Large intestine (tissue), 3 donors: ENCODE results near the gene DBN1. TPM values are rescaled to one million over a fixed set of nuclear protein-coding genes. Genes with fewer than 3 reads are reported as not detected.
A peak's percentile ranks its signal among the peaks of the same experiment; 100 is the strongest.

Experiments
- DNase-seq, 2 donors: peaks; one replicate each; pipeline versions ENCODE4 v3.0.0 to v3.0.0-alpha.2; 2013
- H3K27ac ChIP-seq: one replicate; pipeline ENCODE4 v1.5.1; 2013; ENCODE audit warnings: low read length
- H3K27me3 ChIP-seq: 2 replicates; pipeline ENCODE4 v1.6.1; 2013; ENCODE audit warnings: low read length; ENCODE audit not compliant: control insufficient read depth, insufficient read depth
- H3K36me3 ChIP-seq: 2 replicates; pipeline ENCODE4 v1.6.1; 2013; ENCODE audit warnings: low read length; ENCODE audit not compliant: control insufficient read depth, insufficient read depth
- H3K4me1 ChIP-seq: one replicate; pipeline ENCODE4 v1.6.1; 2013; ENCODE audit warnings: low read length; ENCODE audit not compliant: control insufficient read depth, insufficient read depth
- H3K4me3 ChIP-seq: one replicate; pipeline ENCODE4 v1.5.1; 2013; ENCODE audit warnings: low read length
- H3K9me3 ChIP-seq: one replicate; pipeline ENCODE4 v1.6.1; 2013; ENCODE audit warnings: mild to moderate bottlenecking, low read depth, low read length, moderate library complexity; ENCODE audit not compliant: control insufficient read depth
- WGBS: methylation state at CpG from one replicate; pipeline ENCODE4 v1.1.5; 2013; ENCODE audit warnings: low lambda C conversion rate; ENCODE audit not compliant: insufficient coverage; 5-methylcytosine and 5-hydroxymethylcytosine counted together
- polyA plus RNA-seq: library from polyadenylated mRNA; unstranded; fragments of 120-200 nt; gene quantifications from one replicate; pipeline ENCODE4 v1.2.1, GENCODE V29; 2013

Gene DBN1
- polyA plus RNA-seq, 1 donor: 49.5 TPM

DNA sequence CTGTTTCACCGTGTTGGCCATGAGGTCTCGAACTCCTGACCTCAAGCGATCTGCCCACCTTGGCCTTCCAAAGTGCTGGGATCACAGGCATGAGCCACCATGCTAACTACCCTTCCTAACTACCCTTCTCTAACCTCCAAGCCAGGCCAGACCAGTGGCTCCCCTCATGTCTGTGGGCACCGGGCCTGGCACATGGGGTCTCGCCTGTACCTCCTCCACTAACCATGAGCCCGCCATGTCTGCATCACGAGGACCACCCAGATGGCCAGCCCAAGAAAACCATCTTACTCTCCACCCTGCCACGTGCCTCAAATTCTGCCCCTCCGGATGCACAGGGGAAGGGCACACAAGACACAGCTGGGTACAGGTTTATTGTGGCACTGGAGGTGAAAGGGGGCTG is 9.6 kb upstream of the DBN1 start:
- H3K36me3 ChIP-seq: peaks cover 25% of the 10 kb centered on the region
- no peaks in the 10 kb centered on the region for H3K4me1 ChIP-seq
- no peak overlapping the region for H3K27ac ChIP-seq
- no peaks in the 10 kb centered on the region for H3K9me3 ChIP-seq
- no CpG with 5 or more reads among the region's 9 CpGs for WGBS
- no peak for DNase-seq
- H3K27me3 ChIP-seq: no peaks in the 10 kb centered on the region
- no peak overlapping the region for H3K4me3 ChIP-seq

DNA sequence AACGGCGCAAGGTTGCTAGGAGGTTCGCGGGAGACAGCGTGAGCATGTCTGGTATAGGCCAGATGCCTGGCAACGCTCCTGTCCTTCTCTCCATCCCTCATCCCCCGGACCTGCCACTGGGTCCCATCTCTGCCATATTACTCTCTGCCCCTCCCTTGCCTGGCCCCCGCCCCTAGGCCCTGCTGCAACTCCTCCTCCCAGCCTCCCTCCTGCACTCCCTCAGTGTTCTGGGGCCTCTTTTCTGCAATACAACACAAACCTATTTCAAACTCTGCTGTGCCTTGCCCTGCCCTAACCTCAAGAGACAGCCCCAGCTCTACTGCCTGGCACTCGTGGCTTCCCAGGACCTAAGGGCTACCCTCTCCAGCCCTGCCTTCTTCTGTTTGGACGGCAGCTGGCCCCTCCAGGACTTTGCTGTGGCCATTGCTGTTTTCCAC is 8.9 kb upstream of the DBN1 start:
- H3K36me3 ChIP-seq: peaks cover 19% of the 10 kb centered on the region
- no peaks in the 10 kb centered on the region for H3K9me3 ChIP-seq
- H3K4me3 ChIP-seq: no peak overlapping the region
- no peaks in the 10 kb centered on the region for H3K4me1 ChIP-seq
- no peak overlapping the region for H3K27ac ChIP-seq
- DNase-seq: no peak
- no CpG with 5 or more reads among the region's 10 CpGs for WGBS
- H3K27me3 ChIP-seq: no peaks in the 10 kb centered on the region

DNA sequence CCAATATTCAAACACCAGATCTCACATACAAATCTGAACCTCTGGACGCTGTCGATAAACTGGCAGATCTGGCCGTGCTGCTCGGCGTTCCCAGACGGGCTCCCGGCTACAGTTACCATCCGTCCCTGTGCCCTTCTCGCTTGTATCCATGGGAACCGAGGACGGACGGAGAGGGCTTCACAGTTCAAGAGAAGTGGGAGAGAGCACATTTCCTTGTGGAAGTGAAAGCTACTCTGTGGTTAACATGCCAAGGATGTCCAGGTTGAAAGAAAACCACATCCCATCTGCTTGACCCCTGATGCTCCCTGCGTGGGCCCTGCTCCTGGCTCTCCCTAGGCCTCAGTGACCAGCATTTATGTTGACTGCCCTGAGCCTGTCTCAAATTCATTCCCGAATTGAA is 6.3 kb upstream of the DBN1 start:
- peaks cover 16% of the 10 kb centered on the region for H3K36me3 ChIP-seq
- DNase-seq: no peak

DNA sequence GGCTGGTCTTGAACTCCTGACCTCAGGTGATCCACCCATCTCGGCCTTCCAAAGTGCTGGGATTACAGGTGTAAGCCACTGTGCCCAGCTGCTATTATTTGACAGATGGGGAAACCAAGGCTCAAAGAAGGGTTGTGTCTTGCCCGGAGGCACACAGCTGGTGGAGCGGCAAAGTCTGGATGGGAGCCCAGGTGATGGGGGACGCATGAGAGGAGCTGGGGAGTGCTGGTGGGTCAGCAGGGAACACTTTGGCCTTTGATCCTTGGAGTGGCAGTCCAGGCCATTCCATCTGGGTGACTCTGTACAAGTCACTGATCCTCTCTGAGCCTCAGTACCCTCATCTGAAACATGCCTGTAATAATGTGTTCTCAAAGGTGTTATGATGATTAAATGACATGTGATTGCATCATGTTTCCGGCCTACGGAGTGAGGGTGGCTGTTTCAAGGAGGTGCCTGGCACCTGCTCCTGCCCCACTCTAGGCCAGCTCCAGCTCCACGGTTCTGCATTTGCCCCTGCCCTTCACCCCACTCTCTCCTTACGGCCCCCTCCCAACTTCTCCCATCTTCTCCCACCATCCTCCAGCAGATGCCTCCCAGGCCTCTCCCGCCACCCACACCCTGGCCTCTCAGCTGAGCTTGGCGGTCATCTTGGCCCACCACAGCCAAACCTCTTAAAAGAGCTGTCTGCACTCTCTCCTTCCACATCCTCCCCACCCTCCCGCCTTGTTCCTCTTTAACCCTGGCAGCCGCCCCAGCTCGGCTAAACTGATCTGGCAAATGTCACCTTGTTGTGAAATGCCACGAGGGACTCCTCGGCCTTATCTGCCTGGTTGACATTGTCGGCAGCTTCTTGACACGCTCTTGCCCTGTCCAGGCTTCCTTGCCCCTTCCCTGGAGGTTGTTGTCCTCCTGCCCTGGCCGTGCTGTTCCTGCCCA is 5.5 kb upstream of the DBN1 start:
- Histone ChIP-seq H3K36me3 (peaks cover 13% of the 10 kb centered on the region), H3K27ac (peak overlapping the region; percentile 44), H3K4me3 (no peak overlapping the region), H3K27me3 (peaks cover 9% of the 10 kb centered on the region), H3K9me3 (no peaks in the 10 kb centered on the region), H3K4me1 (no peaks in the 10 kb centered on the region)
- WGBS: no CpG with 5 or more reads among the region's 18 CpGs
- DNase-seq: no peak

More for the DNA sequence above, 6.3 kb upstream of the DBN1 start:
- no peaks in the 10 kb centered on the region for H3K4me1 ChIP-seq
- peak overlapping the region; percentile 44 for H3K27ac ChIP-seq
- WGBS: no CpG with 5 or more reads among the region's 14 CpGs
- peaks cover 2% of the 10 kb centered on the region for H3K27me3 ChIP-seq
- no peaks in the 10 kb centered on the region for H3K9me3 ChIP-seq
- H3K4me3 ChIP-seq: no peak overlapping the region

DNA sequence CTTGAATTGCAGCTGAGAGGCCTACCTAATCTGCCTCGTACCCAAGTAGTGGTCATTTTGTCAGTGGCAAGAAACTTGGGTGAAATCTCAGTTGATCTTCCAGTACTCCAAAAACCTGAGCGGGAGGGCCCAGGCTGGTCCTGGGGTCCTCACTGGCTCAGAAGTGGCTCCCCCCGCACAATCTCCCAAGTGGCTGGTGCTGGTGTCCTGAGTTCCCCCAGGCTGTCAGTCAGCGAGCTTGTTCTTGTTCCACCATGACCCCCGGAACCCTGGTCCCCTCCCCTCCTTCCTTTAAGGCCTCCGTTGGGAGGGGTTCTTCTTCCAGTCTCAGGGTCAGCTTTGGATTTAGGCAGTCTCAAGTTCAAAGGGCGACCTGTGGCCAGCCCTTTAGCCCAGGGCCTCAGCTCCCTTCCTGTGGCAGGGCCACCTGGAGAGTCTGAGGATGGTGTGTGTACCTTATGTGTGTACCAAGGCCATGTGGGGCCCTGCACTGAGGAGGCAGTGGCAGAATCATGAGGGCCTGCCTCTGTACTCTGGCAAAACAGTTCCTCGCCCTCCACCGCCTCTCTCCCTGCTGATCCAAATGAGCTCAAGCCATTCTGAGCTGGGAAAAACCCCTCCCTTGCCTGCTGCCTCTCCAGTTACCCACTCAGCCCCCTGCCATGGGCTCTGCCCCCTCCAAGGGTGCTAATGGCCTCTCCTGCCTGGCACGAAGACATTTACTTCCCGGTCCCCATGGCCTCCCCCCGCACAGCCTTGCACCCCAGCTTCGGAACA is 4.5 kb upstream of the DBN1 start:
- no peak overlapping the region for H3K4me3 ChIP-seq
- DNase-seq: no peak
- H3K36me3 ChIP-seq: peaks cover 4% of the 10 kb centered on the region
- H3K27ac ChIP-seq: no peak overlapping the region
- H3K27me3 ChIP-seq: peaks cover 10% of the 10 kb centered on the region
- no peaks in the 10 kb centered on the region for H3K4me1 ChIP-seq
- no CpG with 5 or more reads among the region's 13 CpGs for WGBS
- H3K9me3 ChIP-seq: no peaks in the 10 kb centered on the region

DNA sequence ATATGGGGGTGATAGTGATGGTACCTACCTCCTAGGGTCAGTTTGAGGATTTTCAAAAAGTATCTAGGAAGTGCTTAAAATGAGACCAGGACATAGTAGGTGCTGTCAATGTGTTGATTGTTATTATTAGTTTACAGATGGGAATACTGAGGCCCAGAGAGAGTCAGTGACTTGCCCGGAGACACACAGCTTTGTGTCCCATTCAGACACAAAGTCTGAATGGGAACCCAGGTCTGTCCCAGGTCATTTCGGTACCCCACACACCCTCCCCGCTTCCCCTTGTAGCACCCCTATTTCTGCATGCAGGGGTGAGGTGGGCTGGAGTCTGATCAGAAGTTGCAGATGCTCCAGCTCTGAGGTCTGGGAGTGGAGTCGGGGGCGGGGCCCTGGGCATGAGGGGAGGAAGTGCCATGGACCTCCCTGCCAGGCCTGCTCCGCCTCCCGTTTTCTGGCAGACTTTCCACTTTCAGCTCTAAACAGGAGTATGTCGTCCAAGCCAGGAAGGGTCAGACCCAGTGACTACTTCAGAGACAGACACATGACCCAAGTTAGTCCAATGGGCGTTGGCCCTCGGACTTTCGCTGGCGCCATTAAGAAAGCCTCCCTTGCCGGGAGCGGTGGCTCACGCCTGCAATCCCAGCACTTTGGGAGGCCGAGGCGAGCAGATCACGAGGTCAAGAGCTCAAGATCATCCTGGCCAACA is 3.2 kb upstream of the DBN1 start:
- WGBS: no CpG with 5 or more reads among the region's 18 CpGs
- H3K4me1 ChIP-seq: peaks cover 9% of the 10 kb centered on the region
- no peak for DNase-seq

DNA sequence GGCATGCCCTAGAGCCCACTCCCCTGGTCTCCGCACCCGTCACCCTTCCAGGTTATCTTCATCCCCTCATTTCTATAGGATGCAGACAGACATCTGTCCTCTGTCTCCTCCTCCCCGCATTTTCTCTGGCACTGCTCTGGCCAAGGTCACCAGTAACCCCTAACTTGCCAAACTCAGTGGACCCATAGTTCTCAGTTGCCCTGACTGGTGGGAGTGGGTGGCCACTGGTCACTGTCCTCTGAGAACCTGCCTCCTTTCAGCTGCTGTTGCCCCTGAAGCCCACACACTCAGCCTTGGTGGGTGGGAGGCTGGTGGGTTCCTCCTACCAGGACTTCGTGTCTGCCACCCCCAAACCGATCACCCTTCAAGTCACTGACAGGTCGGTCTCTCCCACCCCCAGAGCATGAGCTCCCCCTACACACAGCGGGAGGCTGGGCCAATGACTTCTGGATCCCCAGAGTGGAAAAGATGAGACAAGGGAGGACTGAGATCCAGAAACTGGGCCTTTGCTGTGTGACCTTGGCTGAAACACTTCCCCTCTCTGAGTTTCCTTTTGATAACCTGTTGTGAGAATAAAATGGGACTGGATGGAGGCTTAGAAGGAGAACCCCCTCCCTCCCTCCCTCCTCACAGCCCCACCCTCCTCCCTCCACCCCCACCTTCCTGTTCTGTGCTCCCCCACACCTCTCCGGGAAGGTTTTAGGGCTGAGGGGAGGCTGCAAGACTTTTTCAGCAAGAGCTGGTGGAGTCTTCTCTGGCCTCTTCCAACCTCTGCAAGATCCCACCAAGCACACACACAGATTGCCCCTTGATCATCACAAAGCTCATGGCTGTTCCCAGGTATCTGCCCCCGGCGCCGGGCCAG is 2.4 kb upstream of the DBN1 start:
- Histone ChIP-seq H3K4me1 (peaks cover 9% of the 10 kb centered on the region), H3K27ac (no peak overlapping the region), H3K4me3 (no peak overlapping the region), H3K9me3 (no peaks in the 10 kb centered on the region), H3K36me3 (peaks cover 4% of the 10 kb centered on the region), H3K27me3 (peaks cover 23% of the 10 kb centered on the region)
- DNase-seq: no peak
- WGBS: no CpG with 5 or more reads among the region's 11 CpGs

More for the DNA sequence above, 3.2 kb upstream of the DBN1 start:
- Histone ChIP-seq H3K27ac (no peak overlapping the region), H3K36me3 (peaks cover 2% of the 10 kb centered on the region), H3K27me3 (peaks cover 20% of the 10 kb centered on the region), H3K9me3 (no peaks in the 10 kb centered on the region), H3K4me3 (no peak overlapping the region)

DNA sequence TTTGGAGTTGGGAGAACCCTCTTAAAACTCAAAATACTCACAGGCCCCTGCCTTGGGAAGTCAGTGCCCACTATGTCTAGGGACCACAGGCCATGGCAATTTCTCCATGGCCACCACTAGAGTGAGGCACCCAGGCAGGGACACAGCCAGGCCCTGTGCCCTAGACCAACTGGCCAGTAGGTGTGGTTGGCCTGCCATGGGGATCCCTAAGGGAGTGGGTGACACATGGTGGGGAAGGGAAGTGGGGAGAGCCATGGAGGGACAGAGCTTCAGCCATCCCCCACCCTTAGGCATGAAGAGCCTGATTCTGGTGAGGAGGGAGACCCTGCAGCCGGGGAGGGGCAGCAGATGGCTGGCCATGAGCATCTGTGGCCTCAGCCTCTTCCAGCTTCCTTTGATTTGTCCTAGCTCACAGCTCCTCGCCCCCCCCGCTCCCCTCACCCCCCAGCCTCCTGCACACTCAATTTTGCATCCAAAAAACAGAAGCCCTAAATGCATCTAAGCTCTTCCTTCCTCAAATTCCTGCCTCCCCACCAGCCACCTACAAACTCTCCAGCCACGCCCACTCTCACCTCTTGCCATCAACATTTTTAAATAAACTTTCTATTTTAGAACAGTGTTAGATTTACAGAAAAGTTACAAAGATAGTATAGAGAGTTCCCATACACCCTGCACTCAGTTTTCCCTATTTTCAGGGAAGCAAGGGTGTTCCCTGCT is 1.6 kb upstream of the DBN1 start:
- no peak for DNase-seq
- H3K9me3 ChIP-seq: no peaks in the 10 kb centered on the region
- peaks cover 23% of the 10 kb centered on the region for H3K27me3 ChIP-seq
- H3K27ac ChIP-seq: no peak overlapping the region
- no peak overlapping the region for H3K4me3 ChIP-seq
- WGBS: 100% methylated on average over 1 of the region's 4 CpGs
- H3K36me3 ChIP-seq: peaks cover 4% of the 10 kb centered on the region
- peaks cover 9% of the 10 kb centered on the region for H3K4me1 ChIP-seq

DNA sequence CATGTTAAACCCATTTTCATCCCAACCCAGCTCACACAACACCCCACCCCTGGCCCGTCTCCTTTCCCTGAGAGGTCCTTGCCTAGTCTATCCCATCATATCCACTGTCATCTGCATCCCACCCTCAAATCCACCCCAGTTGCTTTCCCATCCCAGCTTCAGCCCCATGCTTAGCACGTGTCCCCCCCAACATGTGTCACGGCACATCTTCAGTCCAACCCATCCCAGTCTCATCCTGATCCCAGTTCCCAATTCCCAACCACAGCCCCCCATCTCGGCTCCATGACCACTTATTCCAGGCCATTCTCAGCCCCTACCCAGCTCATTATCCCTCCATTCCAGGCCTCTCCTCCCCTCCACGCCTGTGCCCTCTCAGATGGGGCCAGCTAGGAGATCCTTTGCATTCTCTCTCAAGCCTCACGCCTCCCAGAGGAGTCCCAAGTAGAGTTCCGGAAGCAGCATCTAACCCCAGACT is 605 bp upstream of the DBN1 start:
- no peaks in the 10 kb centered on the region for H3K9me3 ChIP-seq
- no peak for DNase-seq
- no CpG with 5 or more reads among the region's 7 CpGs for WGBS
- H3K27me3 ChIP-seq: peaks cover 23% of the 10 kb centered on the region
- H3K4me3 ChIP-seq: no peak overlapping the region
- peaks cover 9% of the 10 kb centered on the region for H3K4me1 ChIP-seq
- H3K36me3 ChIP-seq: peaks cover 4% of the 10 kb centered on the region
- H3K27ac ChIP-seq: no peak overlapping the region
